ENCODE measurements around the gene TMEM208.

TMEM208 gene

GRCh38 chr16:67210069-67210937 lies 16.6 kb upstream of the TMEM208 start:
- no peak for DNase-seq

- DNase-seq = no peak
Measured at GRCh38 chr16:67211674-67212073, 15.3 kb upstream of the TMEM208 start.

GRCh38 chr16:67212766-67213165 lies 14.2 kb upstream of the TMEM208 start:
- no peak for DNase-seq

- DNase-seq = no peak
Measured at GRCh38 chr16:67213197-67214019, 13.5 kb upstream of the TMEM208 start.

- DNase-seq = no peak
Measured at GRCh38 chr16:67215706-67216105, 11.2 kb upstream of the TMEM208 start.

GRCh38 chr16:67216612-67217490 lies 10.1 kb upstream of the TMEM208 start:
- no peak for DNase-seq

- DNase-seq = no peak
Measured at GRCh38 chr16:67223992-67224391, 2.9 kb upstream of the TMEM208 start.

- no peak for DNase-seq
Measured at GRCh38 chr16:67226295-67226803, 581 bp upstream of the TMEM208 start.

- no peak for DNase-seq
Measured at GRCh38 chr16:67227567-67227921, 614 bp downstream of the TMEM208 start.

- no peak for DNase-seq
Measured at GRCh38 chr16:67228034-67228785, 1.3 kb downstream of the TMEM208 start.

- no peak for DNase-seq
Measured at GRCh38 chr16:67228905-67229304, 2.0 kb downstream of the TMEM208 start.

GRCh38 chr16:67229906-67230808 lies 3.2 kb downstream of the TMEM208 start:
- no peak for DNase-seq

- no peak for DNase-seq
Measured at GRCh38 chr16:67230809-67231660, 4.1 kb downstream of the TMEM208 start.

GRCh38 chr16:67233596-67233995 lies 6.7 kb downstream of the TMEM208 start:
- no peak for DNase-seq

- no peak for DNase-seq
Measured at GRCh38 chr16:67234180-67234597, 7.3 kb downstream of the TMEM208 start.

- peak; percentile 77 for DNase-seq
Measured at GRCh38 chr16:67235816-67236562, 9.1 kb downstream of the TMEM208 start.

- DNase-seq = peak; percentile 90
Measured at GRCh38 chr16:67236563-67237395, 9.8 kb downstream of the TMEM208 start.
